Ishikawa (cell line): ENCODE measurements around the gene AEN.

Source experiments
- EGR1 ChIP-seq: IDR thresholded peaks from 2 replicates; pipeline ENCODE4 v1.6.1; 2012
- EP300 ChIP-seq: IDR thresholded peaks from 2 replicates; pipeline ENCODE4 v1.6.1; 2012; ENCODE audit warnings: borderline replicate concordance
- FOXM1 ChIP-seq: IDR thresholded peaks from 2 replicates; pipeline ENCODE4 v1.6.1; 2012; ENCODE audit warnings: low read depth, borderline replicate concordance
- NFIC ChIP-seq: IDR thresholded peaks from 2 replicates; pipeline ENCODE4 v1.6.1; 2012
- RAD21 ChIP-seq: IDR thresholded peaks from 2 replicates; pipeline ENCODE4 v1.6.1; 2012; ENCODE audit warnings: low read depth
- REST ChIP-seq: IDR thresholded peaks from 2 replicates; pipeline ENCODE4 v1.6.1; 2012; ENCODE audit warnings: low read depth, mild to moderate bottlenecking
- TAF1 ChIP-seq: IDR thresholded peaks from 2 replicates; pipeline ENCODE4 v1.6.1; 2012; ENCODE audit warnings: low read depth, mild to moderate bottlenecking
- USF1 ChIP-seq: IDR thresholded peaks from 2 replicates; pipeline ENCODE4 v1.6.1; 2012

- TF ChIP-seq REST (no peak), TAF1 (no peak), RAD21 (peak; percentile 16; the same call in 1 of the 2 replicates), FOXM1 (no peak), EP300 (no peak), NFIC (no peak), EGR1 (no peak), USF1 (peak; percentile 81)
Observed at GRCh38 chr15:88638626-88639372, 17.7 kb downstream of the AEN start, which contains the start of gene ISG20.
